ENCODE data around the gene OBI1.

GRCh38 chr13:78655906-78656305 is 3.0 kb downstream of the OBI1 start:
- TF ChIP-seq CTCF (IDR thresholded peaks at IDR 0.05; ENCODE audit: low read length) (no peak), EZH2 (IDR thresholded peaks at IDR 0.05; ENCODE audit: borderline replicate concordance, low read length) (no peak)
